Measurements from ENCODE around the gene INPP5A.

The INPP5A gene

DNA sequence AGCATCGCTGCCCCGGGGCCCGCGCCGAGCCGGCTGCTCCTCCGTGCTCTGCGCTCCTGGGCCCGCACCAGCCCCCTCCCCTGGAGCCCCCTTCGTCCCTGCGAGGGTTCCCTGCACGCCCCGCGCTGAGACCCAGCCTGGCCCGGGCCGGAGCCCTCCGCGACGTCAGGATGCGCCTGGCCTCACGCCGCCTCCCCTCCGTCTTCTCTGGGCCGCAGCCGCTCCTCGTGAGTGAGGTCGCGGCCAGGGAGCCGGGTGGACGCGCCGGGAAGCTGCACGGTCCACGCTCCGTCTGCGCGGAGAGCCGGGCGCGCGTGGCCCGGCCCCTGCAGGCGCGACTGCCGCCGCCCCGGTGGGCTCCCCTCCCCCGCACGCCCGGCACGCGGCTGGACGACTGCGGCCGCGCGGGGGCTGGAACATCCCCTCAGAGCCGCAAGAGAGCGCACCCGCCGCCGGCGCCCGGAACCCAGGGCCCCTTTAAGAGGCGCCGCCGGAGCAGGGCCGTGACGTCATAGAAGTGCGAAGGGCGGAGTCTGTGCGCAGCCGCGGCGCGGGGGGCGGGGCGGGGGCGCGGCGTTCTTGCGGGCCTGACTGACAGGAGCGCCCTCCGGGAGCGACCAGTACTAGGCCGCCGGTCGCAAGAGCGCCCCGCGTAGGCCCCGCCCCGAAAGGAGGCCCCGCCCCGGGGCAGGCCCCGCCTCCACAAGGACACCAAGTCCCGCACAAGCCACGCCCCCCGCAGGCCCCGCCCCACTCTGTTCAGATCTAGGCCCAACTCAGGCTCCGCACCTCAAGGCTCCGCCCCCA, 507 bp upstream of the INPP5A start:
- peak; percentile 78 for DNase-seq (ENCODE audit: low read depth)

- no peak for DNase-seq (ENCODE audit: low read depth)
Observed at GRCh38 chr10:132538031-132538789, 623 bp downstream of the INPP5A start.

DNA sequence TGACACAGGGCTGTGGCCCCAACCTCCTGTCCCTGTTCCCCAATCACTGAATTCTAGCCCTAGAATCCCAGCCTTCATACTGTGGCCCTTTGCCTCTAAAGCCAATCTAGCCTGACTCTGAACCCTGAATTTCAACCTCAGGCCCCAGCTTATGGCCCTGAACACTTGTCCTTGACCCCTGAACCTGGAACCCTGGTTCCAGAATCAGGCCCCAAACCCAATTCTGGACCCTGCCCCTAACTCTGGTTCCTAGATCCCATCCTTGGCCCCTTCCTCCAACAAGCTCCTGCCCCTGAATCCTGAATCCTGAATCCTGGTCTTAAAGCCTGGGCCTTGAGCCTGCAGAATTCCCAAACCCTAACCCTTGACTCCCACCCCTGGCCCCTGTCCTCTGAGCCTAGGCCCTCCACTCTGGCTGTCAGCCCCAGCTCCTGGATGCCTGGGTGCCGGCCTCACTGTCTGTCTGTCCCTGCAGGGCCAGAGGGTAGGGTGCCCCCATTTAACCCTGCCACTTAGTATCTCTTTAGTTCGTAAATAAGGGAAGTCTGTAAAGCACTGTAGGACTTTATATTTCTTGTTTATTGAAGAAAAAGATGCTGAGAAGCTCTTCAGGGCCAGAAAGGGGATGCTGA, 1.3 kb downstream of the INPP5A start:
- DNase-seq (ENCODE audit: low read depth) = no peak

DNA sequence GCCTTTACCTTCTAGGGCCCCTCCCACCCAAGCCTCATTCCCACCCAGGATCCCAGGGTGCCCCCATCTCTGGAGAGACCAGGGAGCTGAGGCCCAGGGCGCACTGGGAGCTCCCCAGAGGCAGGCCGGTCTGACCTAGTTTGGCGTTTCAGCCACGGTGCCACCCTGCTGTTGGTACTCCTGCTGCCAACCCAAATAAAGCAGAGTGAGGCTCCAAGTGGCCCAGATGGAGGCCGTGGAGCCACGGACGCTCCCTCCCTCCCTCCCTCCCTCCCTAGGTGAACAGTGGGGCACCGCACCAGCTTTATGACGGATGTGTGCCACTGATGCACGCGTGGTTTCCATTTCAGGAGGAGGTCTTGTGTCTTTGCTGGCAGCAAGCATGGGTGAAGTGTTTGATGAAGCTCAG, 1.8 kb downstream of the INPP5A start:
- DNase-seq (ENCODE audit: low read depth) = no peak

DNA sequence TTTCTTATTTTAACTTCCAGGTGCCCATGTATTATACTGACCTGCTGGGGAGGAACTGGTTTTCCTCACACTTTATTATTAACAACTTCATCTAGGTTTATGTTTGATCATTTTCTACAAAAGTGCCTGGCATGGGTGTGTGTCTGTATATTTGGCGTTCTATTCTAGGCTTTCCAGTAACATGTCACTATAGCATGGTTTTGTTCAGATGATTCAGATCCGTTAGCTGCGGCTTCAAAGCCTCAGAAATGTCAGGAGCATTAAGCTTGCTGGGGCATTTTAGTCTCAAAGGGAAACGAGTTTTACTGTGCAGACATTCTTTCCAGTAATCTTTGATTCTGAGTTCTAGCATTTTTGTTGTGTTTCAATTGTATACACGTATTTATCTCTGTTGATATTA, 2.3 kb downstream of the INPP5A start:
- DNase-seq (ENCODE audit: low read depth) = no peak

DNA sequence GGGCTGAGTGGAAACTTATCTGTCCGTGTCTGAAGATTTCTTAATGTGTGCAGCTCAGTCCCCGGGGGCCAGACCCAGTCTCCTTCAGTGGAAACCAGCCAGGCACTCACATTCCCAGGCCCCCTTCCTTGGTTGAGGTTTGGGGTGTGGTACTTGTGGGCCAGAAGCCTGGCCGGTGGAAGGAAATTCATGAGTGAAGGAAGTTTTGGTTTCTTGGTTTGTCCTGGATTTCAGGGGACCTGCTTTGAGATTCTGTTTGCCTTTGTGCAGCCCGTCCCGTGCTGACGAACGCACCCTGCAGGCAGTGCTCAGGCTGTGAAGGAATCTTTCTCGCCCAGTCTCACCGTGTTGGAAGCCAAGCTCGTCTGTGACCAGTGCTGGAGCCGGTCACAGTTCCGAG, 2.9 kb downstream of the INPP5A start:
- DNase-seq (ENCODE audit: low read depth) = no peak

GRCh38 chr10:132541129-132541528, 3.5 kb downstream of the INPP5A start:
- no peak for DNase-seq (ENCODE audit: low read depth)

GRCh38 chr10:132541601-132542011, 4.0 kb downstream of the INPP5A start:
- no peak for DNase-seq (ENCODE audit: low read depth)

GRCh38 chr10:132542086-132542775, 4.6 kb downstream of the INPP5A start:
- no peak for DNase-seq (ENCODE audit: low read depth)

- DNase-seq (ENCODE audit: low read depth) = no peak
Observed at GRCh38 chr10:132542819-132543218, 5.2 kb downstream of the INPP5A start.

- no peak for DNase-seq (ENCODE audit: low read depth)
Observed at GRCh38 chr10:132543916-132544743, 6.5 kb downstream of the INPP5A start.

GRCh38 chr10:132544744-132545658, 7.4 kb downstream of the INPP5A start:
- no peak for DNase-seq (ENCODE audit: low read depth)

DNA sequence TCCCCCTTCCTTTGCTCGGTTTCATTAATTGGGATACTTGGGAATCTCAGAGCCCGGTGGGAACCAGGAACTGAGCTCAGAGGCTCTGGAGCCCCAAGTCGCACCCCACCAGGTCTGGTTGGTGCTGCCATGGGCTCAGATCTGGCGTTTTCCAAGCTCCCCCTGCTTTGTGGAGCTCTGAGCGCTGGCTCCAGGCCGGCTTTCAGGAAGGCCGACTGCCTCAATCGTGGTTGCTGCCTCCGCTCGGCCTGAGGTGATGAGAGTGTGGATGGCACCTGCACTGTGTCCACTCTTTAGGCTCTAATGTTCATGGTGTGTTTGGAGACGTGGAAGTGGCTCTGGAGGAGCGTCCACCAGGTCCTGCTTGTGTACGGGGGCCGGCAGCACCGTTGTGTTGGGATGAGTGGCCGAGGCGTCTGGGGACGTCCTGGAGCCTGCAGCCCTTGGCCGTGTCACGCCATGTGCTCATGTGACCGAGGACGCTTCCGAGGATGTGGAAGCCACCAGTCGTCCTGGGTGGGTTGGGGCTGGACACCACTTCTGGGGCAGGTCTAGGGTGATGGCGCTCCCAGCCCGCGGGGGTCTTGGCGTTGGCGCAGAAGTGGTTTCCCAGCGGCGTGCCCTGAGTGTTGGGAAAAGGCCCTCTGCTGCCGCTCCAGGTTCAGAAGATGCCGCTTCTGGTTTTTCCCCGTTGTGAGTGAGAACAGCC, 8.2 kb downstream of the INPP5A start:
- no peak for DNase-seq (ENCODE audit: low read depth)

GRCh38 chr10:132546567-132547420, 9.2 kb downstream of the INPP5A start:
- DNase-seq (ENCODE audit: low read depth) = no peak

DNA sequence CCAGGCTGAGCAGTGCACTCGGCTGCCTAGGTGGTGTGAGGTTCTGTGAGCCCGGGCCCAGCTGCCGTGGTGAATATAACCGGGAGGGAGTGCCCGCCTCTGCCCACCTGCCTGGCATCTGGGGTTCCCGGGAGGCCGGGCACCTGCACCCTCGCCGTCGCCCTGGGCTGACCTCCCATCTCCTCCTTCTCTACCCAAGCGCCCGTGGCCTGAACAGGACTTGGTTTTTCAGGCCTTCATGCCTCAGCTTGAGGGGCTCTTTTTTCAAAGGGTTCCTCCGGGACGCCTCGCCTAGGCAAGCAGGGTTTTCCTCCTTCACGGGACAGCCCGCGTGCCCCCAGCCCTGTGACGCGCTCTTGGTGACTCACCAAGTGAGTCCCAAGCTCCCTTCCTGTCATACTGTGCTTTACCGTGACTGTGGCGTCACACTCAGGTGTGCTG, 9.9 kb downstream of the INPP5A start:
- DNase-seq (ENCODE audit: low read depth) = no peak

- DNase-seq (ENCODE audit: low read depth) = no peak
Observed at GRCh38 chr10:132548106-132548823, 10.7 kb downstream of the INPP5A start.

GRCh38 chr10:132548869-132549268, 11.3 kb downstream of the INPP5A start:
- DNase-seq (ENCODE audit: low read depth) = no peak

DNA sequence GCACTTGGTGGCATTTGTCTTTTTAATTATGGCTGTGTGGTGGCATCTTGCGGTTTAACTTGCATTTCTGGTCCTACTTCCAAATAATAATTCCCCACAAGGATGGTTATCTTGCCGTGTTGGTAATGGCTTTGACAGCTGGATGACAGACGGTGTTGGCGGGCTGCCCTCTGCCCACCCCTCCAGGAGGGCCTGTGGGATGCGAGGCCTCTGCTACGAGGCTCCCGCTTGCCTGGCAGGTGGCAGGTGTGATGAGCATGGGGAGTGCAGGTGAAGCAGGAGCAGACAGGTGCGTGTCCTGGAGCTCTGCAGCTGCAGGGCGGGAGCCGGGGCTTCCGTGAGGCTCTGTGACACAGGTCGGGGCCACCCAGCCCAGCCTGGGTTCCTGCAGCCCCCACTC, 11.8 kb downstream of the INPP5A start:
- no peak for DNase-seq (ENCODE audit: low read depth)
